ENCODE data around the gene ADCY9.
"Not testable (repeated sequence)": the region's sequence is repeated elsewhere in the genome, so short reads cannot be mapped to it uniquely, and the experiment has no call there.

Gene ADCY9

GRCh38 chr16:4157376-4157825, 41.2 kb upstream of the ADCY9 start:
- Histone ChIP-seq H3K27me3 (ENCODE audit: insufficient read depth, low read depth) (no peaks in the 10 kb centered on the region), H3K36me3 (ENCODE audit: insufficient read depth) (no peaks in the 10 kb centered on the region), H3K4me1 (ENCODE audit: low read depth, poor library complexity, severe bottlenecking) (no peaks in the 10 kb centered on the region), H3K27ac (no peak overlapping the region), H3K79me2 (ENCODE audit: insufficient read depth, low read depth) (no peaks in the 10 kb centered on the region), H2AFZ (ENCODE audit: low read depth) (no peak overlapping the region), H3K4me3 (IDR thresholded peaks at IDR 0.05; ENCODE audit: insufficient read depth, low read depth, low read length) (no peak overlapping the region), H3K4me2 (no peak overlapping the region), H3K9ac (no peak overlapping the region), H4K20me1 (ENCODE audit: insufficient read depth) (no peaks in the 10 kb centered on the region)
- TF ChIP-seq, protein P1, sequence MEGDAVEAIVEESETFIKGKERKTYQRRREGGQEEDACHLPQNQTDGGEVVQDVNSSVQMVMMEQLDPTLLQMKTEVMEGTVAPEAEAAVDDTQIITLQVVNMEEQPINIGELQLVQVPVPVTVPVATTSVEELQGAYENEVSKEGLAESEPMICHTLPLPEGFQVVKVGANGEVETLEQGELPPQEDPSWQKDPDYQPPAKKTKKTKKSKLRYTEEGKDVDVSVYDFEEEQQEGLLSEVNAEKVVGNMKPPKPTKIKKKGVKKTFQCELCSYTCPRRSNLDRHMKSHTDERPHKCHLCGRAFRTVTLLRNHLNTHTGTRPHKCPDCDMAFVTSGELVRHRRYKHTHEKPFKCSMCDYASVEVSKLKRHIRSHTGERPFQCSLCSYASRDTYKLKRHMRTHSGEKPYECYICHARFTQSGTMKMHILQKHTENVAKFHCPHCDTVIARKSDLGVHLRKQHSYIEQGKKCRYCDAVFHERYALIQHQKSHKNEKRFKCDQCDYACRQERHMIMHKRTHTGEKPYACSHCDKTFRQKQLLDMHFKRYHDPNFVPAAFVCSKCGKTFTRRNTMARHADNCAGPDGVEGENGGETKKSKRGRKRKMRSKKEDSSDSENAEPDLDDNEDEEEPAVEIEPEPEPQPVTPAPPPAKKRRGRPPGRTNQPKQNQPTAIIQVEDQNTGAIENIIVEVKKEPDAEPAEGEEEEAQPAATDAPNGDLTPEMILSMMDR (conservative IDR thresholded peaks at IDR 0.05; ENCODE audit: low read depth, low read length), result no peak

- H4K20me1 ChIP-seq (ENCODE audit: insufficient read depth); H3K36me3 ChIP-seq (ENCODE audit: insufficient read depth); H3K27ac ChIP-seq; H3K27me3 ChIP-seq (ENCODE audit: insufficient read depth, low read depth); H3K4me3 ChIP-seq (IDR thresholded peaks at IDR 0.05; ENCODE audit: insufficient read depth, low read depth, low read length); H3K4me1 ChIP-seq (ENCODE audit: low read depth, poor library complexity, severe bottlenecking); H3K79me2 ChIP-seq (ENCODE audit: insufficient read depth, low read depth); H3K4me2 ChIP-seq; H3K9ac ChIP-seq; H2AFZ ChIP-seq (ENCODE audit: low read depth): not testable (repeated sequence)
These were observed 40.3 kb upstream of the ADCY9 start for GRCh38 chr16:4156503-4156902.

GRCh38 chr16:4153364-4153763, 37.1 kb upstream of the ADCY9 start:
- H2AFZ ChIP-seq (ENCODE audit: low read depth); H3K36me3 ChIP-seq (ENCODE audit: insufficient read depth); H3K4me1 ChIP-seq (ENCODE audit: low read depth, poor library complexity, severe bottlenecking); H4K20me1 ChIP-seq (ENCODE audit: insufficient read depth); H3K9ac ChIP-seq; H3K27me3 ChIP-seq (ENCODE audit: insufficient read depth, low read depth); H3K4me3 ChIP-seq (IDR thresholded peaks at IDR 0.05; ENCODE audit: insufficient read depth, low read depth, low read length); H3K27ac ChIP-seq; H3K4me2 ChIP-seq; H3K79me2 ChIP-seq (ENCODE audit: insufficient read depth, low read depth): not testable (repeated sequence)

DNA sequence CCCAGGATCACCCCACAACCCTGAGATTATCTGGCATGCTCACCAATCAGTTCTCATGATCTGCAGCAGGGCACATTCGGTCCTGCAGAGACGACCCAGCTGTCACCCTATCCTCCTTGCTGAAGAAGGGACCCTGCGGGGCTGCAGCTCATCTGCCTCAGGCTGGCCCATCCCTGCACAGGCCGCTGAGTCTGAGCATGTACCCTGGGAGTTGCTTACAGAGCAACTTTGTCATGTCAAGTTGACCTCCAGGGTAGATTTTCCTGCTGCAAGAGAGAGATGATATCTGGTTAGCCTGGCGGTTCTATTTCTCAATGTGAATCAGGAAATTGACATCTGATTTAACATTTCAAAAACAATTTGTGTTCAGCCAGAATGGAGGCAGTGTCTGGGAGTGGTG, 36.0 kb upstream of the ADCY9 start:
- TF ChIP-seq, protein P1 (conservative IDR thresholded peaks at IDR 0.05; ENCODE audit: low read depth, low read length), result no peak
- Histone ChIP-seq H2AFZ (ENCODE audit: low read depth) (no peak overlapping the region), H3K4me1 (ENCODE audit: low read depth, poor library complexity, severe bottlenecking) (no peaks in the 10 kb centered on the region), H3K4me2 (no peak overlapping the region), H3K79me2 (ENCODE audit: insufficient read depth, low read depth) (no peaks in the 10 kb centered on the region), H3K36me3 (ENCODE audit: insufficient read depth) (no peaks in the 10 kb centered on the region), H3K4me3 (IDR thresholded peaks at IDR 0.05; ENCODE audit: insufficient read depth, low read depth, low read length) (no peak overlapping the region), H3K27ac (no peak overlapping the region), H3K9ac (no peak overlapping the region), H3K27me3 (ENCODE audit: insufficient read depth, low read depth) (no peaks in the 10 kb centered on the region), H4K20me1 (ENCODE audit: insufficient read depth) (no peaks in the 10 kb centered on the region)

GRCh38 chr16:4147236-4147635, 31.0 kb upstream of the ADCY9 start:
- Histone ChIP-seq H4K20me1 (ENCODE audit: insufficient read depth) (no peaks in the 10 kb centered on the region), H3K79me2 (ENCODE audit: insufficient read depth, low read depth) (no peaks in the 10 kb centered on the region), H3K4me3 (IDR thresholded peaks at IDR 0.05; ENCODE audit: insufficient read depth, low read depth, low read length) (no peak overlapping the region), H3K27ac (no peak overlapping the region), H3K36me3 (ENCODE audit: insufficient read depth) (no peaks in the 10 kb centered on the region), H3K4me1 (ENCODE audit: low read depth, poor library complexity, severe bottlenecking) (no peaks in the 10 kb centered on the region), H3K4me2 (no peak overlapping the region), H3K27me3 (ENCODE audit: insufficient read depth, low read depth) (no peaks in the 10 kb centered on the region), H3K9ac (no peak overlapping the region), H2AFZ (ENCODE audit: low read depth) (no peak overlapping the region)
- TF ChIP-seq, protein P1 (conservative IDR thresholded peaks at IDR 0.05; ENCODE audit: low read depth, low read length), result no peak
